GM12878 (cell line): ENCODE results near the gene EPN1. TPM values are rescaled to one million over a fixed set of nuclear protein-coding genes. Genes with fewer than 3 reads are reported as not detected.

Source experiments
- MTA3 ChIP-seq: IDR thresholded peaks from 2 replicates; pipeline ENCODE4 v1.6.1; 2012; ENCODE audit warnings: low read length, inconsistent platforms, borderline replicate concordance
- SIX5 ChIP-seq: IDR thresholded peaks from 2 replicates; pipeline ENCODE4 v1.6.1; 2011; ENCODE audit warnings: mild to moderate bottlenecking, low read depth, low read length, moderate library complexity; ENCODE audit not compliant: severe bottlenecking
- SMARCA5 ChIP-seq: fragments of 450-650 bp; IDR thresholded peaks from 2 replicates; pipeline ENCODE4 v1.6.1; 2017; ENCODE audit warnings: mild to moderate bottlenecking
- SP1 ChIP-seq: IDR thresholded peaks from one replicate; pipeline ENCODE4 v1.6.1; 2011; ENCODE audit warnings: low read depth, low read length
- ZBTB33 ChIP-seq: fragments of 450-650 bp; IDR thresholded peaks from 2 replicates; pipeline ENCODE4 v1.6.1; 2017; ENCODE audit warnings: mild to moderate bottlenecking
- polyA plus RNA-seq, 11 experiments: library from polyadenylated mRNA; depleted of rRNA in 4 of 11; unstranded in 6 of 11; stranded (reverse) in 5 of 11; fragments of >200 nt; fragmentation: Nextera tagmentation in 4 of 11; fragmentation: Illumina TruSeq in 1 of 11; extraction: Ambion mirVana in 4 of 11; extraction: Trizol in 1 of 11; gene quantifications; 1 replicate in 1 of 11; 2 replicates in 10 of 11; pipeline versions ENCODE4 v1.2.1 to v1.2.3, GENCODE V29; 2011 to 2016; ENCODE audit warnings: inconsistent platforms in 2 of 11, missing spikeins in 2 of 11, low read depth in 1 of 11
- total RNA-seq, 4 experiments: library from RNA; depleted of rRNA in 3 of 4; stranded (reverse); fragments of >200 nt in 3 of 4; fragmentation: Illumina TruSeq in 1 of 4; extraction: Trizol in 1 of 4; gene quantifications; 2 replicates each; pipeline versions ENCODE4 v1.2.1 to v1.2.3, GENCODE V29; 2013 to 2021
- TF ChIP-seq, protein P1 (sequence below): fragments of 450-650 bp; IDR thresholded peaks from 2 replicates; pipeline ENCODE4 v1.6.1; 2016; ENCODE audit warnings: mild to moderate bottlenecking, moderate library complexity, borderline replicate concordance
- TF ChIP-seq, protein P2 (sequence below): fragments of 450-650 bp; IDR thresholded peaks from 2 replicates; pipeline ENCODE4 v1.6.1; 2014; ENCODE audit warnings: mild to moderate bottlenecking

The EPN1 gene
- total and polyA plus RNA-seq, 10 of the 15 experiments (the other 5 are each of a cell fraction or from before 2014, with no cell fraction given) = 0.11 to 88.5 (median 10.6) TPM

DNA sequence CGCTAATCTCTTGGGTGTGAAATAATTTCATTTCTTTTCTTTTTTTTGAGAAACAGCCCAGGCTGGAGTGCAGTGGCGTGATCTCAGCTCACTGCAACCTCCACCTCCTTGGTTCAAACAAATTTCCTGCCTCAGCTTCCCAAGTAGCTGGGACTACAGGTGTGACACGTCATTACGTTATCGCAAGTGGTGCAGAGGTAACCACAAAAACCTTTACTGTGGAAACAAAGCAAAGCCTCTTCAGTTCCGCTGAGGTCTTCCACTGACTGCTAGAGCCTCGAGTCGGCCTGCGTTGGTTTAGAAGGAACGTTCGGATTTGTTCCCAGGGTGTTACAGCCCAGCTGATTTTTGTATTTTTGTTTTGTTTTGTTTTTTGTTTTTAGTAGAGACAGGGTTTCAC, 48.7 kb upstream of the EPN1 start (continued):
- TF ChIP-seq, protein P1, sequence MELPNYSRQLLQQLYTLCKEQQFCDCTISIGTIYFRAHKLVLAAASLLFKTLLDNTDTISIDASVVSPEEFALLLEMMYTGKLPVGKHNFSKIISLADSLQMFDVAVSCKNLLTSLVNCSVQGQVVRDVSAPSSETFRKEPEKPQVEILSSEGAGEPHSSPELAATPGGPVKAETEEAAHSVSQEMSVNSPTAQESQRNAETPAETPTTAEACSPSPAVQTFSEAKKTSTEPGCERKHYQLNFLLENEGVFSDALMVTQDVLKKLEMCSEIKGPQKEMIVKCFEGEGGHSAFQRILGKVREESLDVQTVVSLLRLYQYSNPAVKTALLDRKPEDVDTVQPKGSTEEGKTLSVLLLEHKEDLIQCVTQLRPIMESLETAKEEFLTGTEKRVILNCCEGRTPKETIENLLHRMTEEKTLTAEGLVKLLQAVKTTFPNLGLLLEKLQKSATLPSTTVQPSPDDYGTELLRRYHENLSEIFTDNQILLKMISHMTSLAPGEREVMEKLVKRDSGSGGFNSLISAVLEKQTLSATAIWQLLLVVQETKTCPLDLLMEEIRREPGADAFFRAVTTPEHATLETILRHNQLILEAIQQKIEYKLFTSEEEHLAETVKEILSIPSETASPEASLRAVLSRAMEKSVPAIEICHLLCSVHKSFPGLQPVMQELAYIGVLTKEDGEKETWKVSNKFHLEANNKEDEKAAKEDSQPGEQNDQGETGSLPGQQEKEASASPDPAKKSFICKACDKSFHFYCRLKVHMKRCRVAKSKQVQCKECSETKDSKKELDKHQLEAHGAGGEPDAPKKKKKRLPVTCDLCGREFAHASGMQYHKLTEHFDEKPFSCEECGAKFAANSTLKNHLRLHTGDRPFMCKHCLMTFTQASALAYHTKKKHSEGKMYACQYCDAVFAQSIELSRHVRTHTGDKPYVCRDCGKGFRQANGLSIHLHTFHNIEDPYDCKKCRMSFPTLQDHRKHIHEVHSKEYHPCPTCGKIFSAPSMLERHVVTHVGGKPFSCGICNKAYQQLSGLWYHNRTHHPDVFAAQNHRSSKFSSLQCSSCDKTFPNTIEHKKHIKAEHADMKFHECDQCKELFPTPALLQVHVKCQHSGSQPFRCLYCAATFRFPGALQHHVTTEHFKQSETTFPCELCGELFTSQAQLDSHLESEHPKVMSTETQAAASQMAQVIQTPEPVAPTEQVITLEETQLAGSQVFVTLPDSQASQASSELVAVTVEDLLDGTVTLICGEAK = no peak
- TF ChIP-seq MTA3 (no peak), SMARCA5 (no peak), SIX5 (no peak), ZBTB33 (no peak), SP1 (no peak)
- TF ChIP-seq, protein P2, sequence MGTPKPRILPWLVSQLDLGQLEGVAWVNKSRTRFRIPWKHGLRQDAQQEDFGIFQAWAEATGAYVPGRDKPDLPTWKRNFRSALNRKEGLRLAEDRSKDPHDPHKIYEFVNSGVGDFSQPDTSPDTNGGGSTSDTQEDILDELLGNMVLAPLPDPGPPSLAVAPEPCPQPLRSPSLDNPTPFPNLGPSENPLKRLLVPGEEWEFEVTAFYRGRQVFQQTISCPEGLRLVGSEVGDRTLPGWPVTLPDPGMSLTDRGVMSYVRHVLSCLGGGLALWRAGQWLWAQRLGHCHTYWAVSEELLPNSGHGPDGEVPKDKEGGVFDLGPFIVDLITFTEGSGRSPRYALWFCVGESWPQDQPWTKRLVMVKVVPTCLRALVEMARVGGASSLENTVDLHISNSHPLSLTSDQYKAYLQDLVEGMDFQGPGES = no peak
